HepG2 (cell line): ENCODE measurements around the gene TRMU. TPM values are rescaled to one million over a fixed set of nuclear protein-coding genes. Genes with fewer than 3 reads are reported as not detected.

Source experiments
- ASH2L ChIP-seq: fragments of 300-600, 200-600 bp; sonication (generic); IDR thresholded peaks from 2 replicates; pipeline ENCODE4 v1.7.0; 2017; ENCODE audit warnings: low read depth, mild to moderate bottlenecking, moderate library complexity, mixed read lengths, low read length; ENCODE audit not compliant: insufficient read length
- ATM ChIP-seq: fragments of 450-650 bp; IDR thresholded peaks from 2 replicates; pipeline ENCODE4 v1.7.1; 2017; ENCODE audit warnings: mild to moderate bottlenecking, borderline replicate concordance
- CHCHD3 ChIP-seq: sonication (generic); formaldehyde crosslinking; IDR thresholded peaks from 2 replicates; pipeline ENCODE4 v1.8.0; 2022; ENCODE audit warnings: mild to moderate bottlenecking, missing genetic modification reagents, moderate library complexity
- FOXC1 ChIP-seq: sonication (generic); formaldehyde crosslinking; IDR thresholded peaks from 2 replicates; pipeline ENCODE4 v1.8.0; 2022; ENCODE audit warnings: mild to moderate bottlenecking, missing genetic modification reagents, borderline replicate concordance
- GABPB1 ChIP-seq: IDR thresholded peaks from 2 replicates; pipeline ENCODE4 v1.6.1; 2016; ENCODE audit warnings: mild to moderate bottlenecking, missing genetic modification reagents, moderate library complexity, missing compliant biosample characterization
- HNRNPL ChIP-seq: fragments of 200-400 bp; formaldehyde crosslinking; IDR thresholded peaks from 2 replicates; pipeline ENCODE4 v1.6.1; 2017; ENCODE audit warnings: mild to moderate bottlenecking, low read depth, low read length
- KDM5A ChIP-seq: fragments of 200-600 bp; sonication (generic); IDR thresholded peaks from 2 replicates; pipeline ENCODE4 v1.7.0; 2018; ENCODE audit warnings: antibody characterized with exemption, mild to moderate bottlenecking, low read length, borderline replicate concordance
- KLF16 ChIP-seq, 2 experiments: sonication (generic) in 1 of 2; formaldehyde crosslinking in 1 of 2; IDR thresholded peaks; 2 replicates each; pipeline versions ENCODE4 v1.6.1 to v1.8.0; 2016 to 2023; ENCODE audit warnings: missing genetic modification reagents in 2 of 2, missing compliant biosample characterization in 1 of 2
- MAF1 ChIP-seq: sonication (generic); formaldehyde crosslinking; IDR thresholded peaks from 2 replicates; pipeline ENCODE4 v1.5.0; 2020; ENCODE audit warnings: missing genetic modification reagents, borderline replicate concordance
- MED13 ChIP-seq: sonication (generic); formaldehyde crosslinking; IDR thresholded peaks from 2 replicates; pipeline ENCODE4 v1.5.0; 2020; ENCODE audit warnings: missing genetic modification reagents
- MXI1 ChIP-seq: IDR thresholded peaks from 3 replicates; pipeline ENCODE4 v1.6.1; 2012; ENCODE audit warnings: low read depth, low read length, inconsistent platforms, borderline replicate concordance
- RAD21 ChIP-seq: fragments of 450-650 bp; formaldehyde crosslinking; IDR thresholded peaks from 2 replicates; pipeline ENCODE4 v1.5.0; 2020; ENCODE audit warnings: mild to moderate bottlenecking
- SATB2 ChIP-seq: sonication (generic); formaldehyde crosslinking; IDR thresholded peaks from 2 replicates; pipeline ENCODE4 v1.5.0; 2020; ENCODE audit warnings: missing genetic modification reagents
- SPEN ChIP-seq: sonication (generic); formaldehyde crosslinking; IDR thresholded peaks from 2 replicates; pipeline ENCODE4 v1.5.1; 2020; ENCODE audit warnings: low read depth, mild to moderate bottlenecking, missing genetic modification reagents
- SRY ChIP-seq: sonication (generic); formaldehyde crosslinking; IDR thresholded peaks from 2 replicates; pipeline ENCODE4 v1.8.0; 2022; ENCODE audit warnings: mild to moderate bottlenecking, missing genetic modification reagents
- TAF15 ChIP-seq: fragments of 200-400 bp; formaldehyde crosslinking; IDR thresholded peaks from one replicate; pipeline ENCODE4 v1.6.1; 2018; ENCODE audit warnings: mild to moderate bottlenecking, low read depth, low read length; ENCODE audit not compliant: poor library complexity, severe bottlenecking
- TARDBP ChIP-seq: sonication (generic); formaldehyde crosslinking; IDR thresholded peaks from 2 replicates; pipeline ENCODE4 v1.8.0; 2022; ENCODE audit warnings: mild to moderate bottlenecking, missing genetic modification reagents
- TGIF2 ChIP-seq: IDR thresholded peaks from 2 replicates; pipeline ENCODE4 v1.6.1; 2016; ENCODE audit warnings: control low read depth, missing compliant biosample characterization
- TP53 ChIP-seq: sonication (generic); formaldehyde crosslinking; conservative IDR thresholded peaks from 2 replicates; pipeline ENCODE4 v1.4.0; 2020; ENCODE audit warnings: missing genetic modification reagents
- ZNF160 ChIP-seq: sonication (generic); formaldehyde crosslinking; IDR thresholded peaks from 2 replicates; pipeline ENCODE4 v1.8.0; 2022; ENCODE audit warnings: mild to moderate bottlenecking, inconsistent platforms, missing genetic modification reagents
- ZNF335 ChIP-seq: sonication (generic); formaldehyde crosslinking; IDR thresholded peaks from 2 replicates; pipeline ENCODE4 v1.4.0; 2020; ENCODE audit warnings: missing genetic modification reagents
- ZNF547 ChIP-seq: sonication (generic); formaldehyde crosslinking; IDR thresholded peaks from 2 replicates; pipeline ENCODE4 v1.5.1; 2020; ENCODE audit warnings: mild to moderate bottlenecking, missing genetic modification reagents
- ZNF768 ChIP-seq: sonication (generic); formaldehyde crosslinking; IDR thresholded peaks from 2 replicates; pipeline ENCODE4 v1.4.0; 2020; ENCODE audit warnings: missing genetic modification reagents
- ZNF788 ChIP-seq: sonication (generic); formaldehyde crosslinking; IDR thresholded peaks from 2 replicates; pipeline ENCODE4 v1.5.0; 2020; ENCODE audit warnings: mild to moderate bottlenecking, missing genetic modification reagents, borderline replicate concordance
- polyA plus RNA-seq, 8 experiments: library from polyadenylated mRNA; depleted of rRNA in 3 of 8; stranded (reverse) in 7 of 8; unstranded in 1 of 8; fragments of >200 nt; fragmentation: Illumina TruSeq in 4 of 8; extraction: Trizol in 4 of 8; gene quantifications; 2 replicates each; pipeline versions ENCODE4 v1.2.1 to v1.2.3, GENCODE V29; 2011 to 2016; ENCODE audit warnings: low read depth in 4 of 8, missing spikeins in 1 of 8, mixed read lengths in 1 of 8; ENCODE audit not compliant: insufficient read depth in 1 of 8
- total RNA-seq, 5 experiments: library from RNA; depleted of rRNA; stranded (reverse); fragments of >200 nt; fragmentation: Illumina TruSeq; extraction: Trizol; gene quantifications; 2 replicates each; pipeline ENCODE4 v1.2.3, GENCODE V29; 2016; ENCODE audit warnings: low read depth in 1 of 5
- TF ChIP-seq, protein P1 (sequence below): sonication (generic); formaldehyde crosslinking; IDR thresholded peaks from 2 replicates; pipeline ENCODE4 v1.8.0; 2022; ENCODE audit warnings: mild to moderate bottlenecking, missing genetic modification reagents, moderate library complexity
- TF ChIP-seq, protein P2 (sequence below): sonication (generic); formaldehyde crosslinking; IDR thresholded peaks from 2 replicates; pipeline ENCODE4 v1.5.1; 2020; ENCODE audit warnings: missing genetic modification reagents, mild to moderate bottlenecking, borderline replicate concordance
- TF ChIP-seq, protein P3 (sequence below): sonication (generic); formaldehyde crosslinking; IDR thresholded peaks from 2 replicates; pipeline ENCODE4 v1.4.0; 2020; ENCODE audit warnings: missing genetic modification reagents
- TF ChIP-seq, protein P4 (sequence below): IDR thresholded peaks from 2 replicates; pipeline ENCODE4 v1.6.1; 2012; ENCODE audit warnings: inconsistent platforms

The TRMU gene
- total and polyA plus RNA-seq, 2 of the 13 experiments (the other 11 are each of a cell fraction or from before 2014, with no cell fraction given), result 31.0 to 50.2 TPM

DNA sequence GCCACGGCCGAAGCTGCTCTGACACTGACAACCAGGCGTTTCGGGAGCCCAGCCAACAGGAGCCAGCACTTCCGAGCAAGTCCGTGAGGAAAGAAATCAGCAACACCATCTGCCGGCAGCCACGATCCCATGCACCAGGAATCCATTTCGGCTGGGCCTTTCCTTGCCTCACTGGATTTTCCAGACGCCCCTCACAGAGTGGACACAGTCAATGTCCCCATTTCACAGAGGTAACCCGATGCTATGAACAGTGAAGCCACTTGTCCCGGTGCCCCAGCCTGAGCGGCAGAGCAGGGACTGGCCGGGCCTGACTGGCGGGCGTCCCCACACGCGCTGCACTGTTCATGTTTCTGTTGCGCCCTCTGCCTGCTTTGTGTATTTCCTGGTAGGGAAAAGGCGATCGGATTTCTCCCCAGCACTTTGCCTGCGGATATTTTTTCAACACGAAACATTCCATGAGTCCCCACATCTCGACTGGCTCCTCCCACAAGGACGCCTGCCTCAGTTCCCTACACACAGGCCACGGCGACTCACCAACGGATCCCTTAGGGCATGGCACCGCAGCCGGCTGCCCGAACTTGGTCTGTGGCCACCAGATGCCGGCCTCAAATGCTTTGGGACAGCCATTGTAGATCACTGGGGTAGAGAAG, 55.3 kb downstream of the TRMU start (continued):
- no peak for TF ChIP-seq ZNF547 (CRISPR knock-in tag)
- no peak for TF ChIP-seq KDM5A
- TF ChIP-seq TARDBP, result no peak
- TF ChIP-seq GABPB1 (CRISPR knock-in tag), result peak; percentile 49; the same call in 1 of the 2 replicates
- no peak for TF ChIP-seq TP53 (CRISPR knock-in tag)
- TF ChIP-seq FOXC1 (CRISPR knock-in tag), result no peak
- TF ChIP-seq HNRNPL, result no peak
- no peak for TF ChIP-seq MAF1
- no peak for TF ChIP-seq MED13 (CRISPR knock-in tag)
- 0 out of 2 replicates have a peak, but pooled peaks have one; percentile 55 for TF ChIP-seq SRY (CRISPR knock-in tag)
- peak; percentile 45; the same call in 1 of the 2 replicates for TF ChIP-seq SPEN (CRISPR knock-in tag)
- 0 out of 2 replicates have a peak, but pooled peaks have one; percentile 71 for TF ChIP-seq ZNF788 (CRISPR knock-in tag)
- peak; percentile 95 for TF ChIP-seq RAD21
- TF ChIP-seq, protein P1, sequence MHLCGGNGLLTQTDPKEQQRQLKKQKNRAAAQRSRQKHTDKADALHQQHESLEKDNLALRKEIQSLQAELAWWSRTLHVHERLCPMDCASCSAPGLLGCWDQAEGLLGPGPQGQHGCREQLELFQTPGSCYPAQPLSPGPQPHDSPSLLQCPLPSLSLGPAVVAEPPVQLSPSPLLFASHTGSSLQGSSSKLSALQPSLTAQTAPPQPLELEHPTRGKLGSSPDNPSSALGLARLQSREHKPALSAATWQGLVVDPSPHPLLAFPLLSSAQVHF, result no peak
- no peak for TF ChIP-seq SATB2 (CRISPR knock-in tag)
- no peak for TF ChIP-seq MXI1
- TF ChIP-seq, protein P2, sequence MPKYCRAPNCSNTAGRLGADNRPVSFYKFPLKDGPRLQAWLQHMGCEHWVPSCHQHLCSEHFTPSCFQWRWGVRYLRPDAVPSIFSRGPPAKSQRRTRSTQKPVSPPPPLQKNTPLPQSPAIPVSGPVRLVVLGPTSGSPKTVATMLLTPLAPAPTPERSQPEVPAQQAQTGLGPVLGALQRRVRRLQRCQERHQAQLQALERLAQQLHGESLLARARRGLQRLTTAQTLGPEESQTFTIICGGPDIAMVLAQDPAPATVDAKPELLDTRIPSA (CRISPR knock-in tag), result no peak
- peak; percentile 4 for TF ChIP-seq TAF15
- no peak for TF ChIP-seq ASH2L
- TF ChIP-seq ZNF160, result no peak
- 0 out of 2 replicates have a peak, but pooled peaks have one; percentile 31 for TF ChIP-seq TGIF2 (CRISPR knock-in tag)
- 0 out of 2 replicates have a peak, but pooled peaks have one; percentile 36 for TF ChIP-seq ZNF335 (CRISPR knock-in tag)
- TF ChIP-seq, protein P3, sequence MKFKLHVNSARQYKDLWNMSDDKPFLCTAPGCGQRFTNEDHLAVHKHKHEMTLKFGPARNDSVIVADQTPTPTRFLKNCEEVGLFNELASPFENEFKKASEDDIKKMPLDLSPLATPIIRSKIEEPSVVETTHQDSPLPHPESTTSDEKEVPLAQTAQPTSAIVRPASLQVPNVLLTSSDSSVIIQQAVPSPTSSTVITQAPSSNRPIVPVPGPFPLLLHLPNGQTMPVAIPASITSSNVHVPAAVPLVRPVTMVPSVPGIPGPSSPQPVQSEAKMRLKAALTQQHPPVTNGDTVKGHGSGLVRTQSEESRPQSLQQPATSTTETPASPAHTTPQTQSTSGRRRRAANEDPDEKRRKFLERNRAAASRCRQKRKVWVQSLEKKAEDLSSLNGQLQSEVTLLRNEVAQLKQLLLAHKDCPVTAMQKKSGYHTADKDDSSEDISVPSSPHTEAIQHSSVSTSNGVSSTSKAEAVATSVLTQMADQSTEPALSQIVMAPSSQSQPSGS (CRISPR knock-in tag), result 0 out of 2 replicates have a peak, but pooled peaks have one; percentile 26
- TF ChIP-seq, protein P4, sequence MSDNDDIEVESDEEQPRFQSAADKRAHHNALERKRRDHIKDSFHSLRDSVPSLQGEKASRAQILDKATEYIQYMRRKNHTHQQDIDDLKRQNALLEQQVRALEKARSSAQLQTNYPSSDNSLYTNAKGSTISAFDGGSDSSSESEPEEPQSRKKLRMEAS, result peak; percentile 75
- no peak for TF ChIP-seq CHCHD3 (CRISPR knock-in tag)
- no peak for TF ChIP-seq ATM
- TF ChIP-seq KLF16 (CRISPR knock-in tag; IDR thresholded peaks at IDR 0.05), result peak in 1 of 2 experiments; percentile 46; a peak in 1 of 4 replicates
- peak; percentile 84 for TF ChIP-seq ZNF768
